Renal cortex interstitium (tissue), 11 donors: ENCODE data around the gene RASA2. TPM values are rescaled to one million over a fixed set of nuclear protein-coding genes. Genes with fewer than 3 reads are reported as not detected.
"Not testable (repeated sequence)": the region's sequence is repeated elsewhere in the genome, so short reads cannot be mapped to it uniquely, and the experiment has no call there.

Source experiments
- DNase-seq, 11 donors: peaks; one replicate each; pipeline ENCODE4 v3.0.0-alpha.2; 2013; ENCODE audit warnings: low read depth in 9 of 11, low spot score in 4 of 11; ENCODE audit errors: extremely low read depth in 1 of 11
- polyA plus RNA-seq, 3 donors: library from polyadenylated mRNA; unstranded; fragments of 120-200 nt; gene quantifications; one replicate each; pipeline ENCODE4 v1.2.1, GENCODE V29; 2013; ENCODE audit not compliant: insufficient read length in 3 of 3

The RASA2 gene
- polyA plus RNA-seq, 3 donors = 17.4 to 26.3 (median 22.3) TPM

DNA sequence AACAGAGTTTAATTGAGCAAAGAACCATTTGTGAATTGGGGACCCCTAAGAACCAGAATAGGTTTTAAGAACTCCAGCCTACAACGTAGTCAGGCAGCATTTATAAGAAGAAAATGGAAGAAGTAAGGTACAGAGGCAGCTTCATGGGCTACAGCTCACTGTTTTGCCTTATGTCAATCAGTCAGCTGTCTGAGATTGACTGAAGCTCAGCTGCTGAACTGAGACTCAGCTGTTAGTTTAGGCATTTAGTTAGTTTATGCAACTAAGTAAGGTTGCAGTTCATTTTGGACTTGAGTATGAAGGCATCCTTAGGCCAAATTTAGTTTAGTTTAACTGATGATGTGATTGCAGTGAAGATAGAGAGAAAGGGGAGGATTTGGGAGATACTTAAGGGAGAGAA, 34.1 kb upstream of the RASA2 start:
- DNase-seq = no peak

- DNase-seq = no peak
Measured at GRCh38 chr3:141454054-141454453, 32.8 kb upstream of the RASA2 start.

DNA sequence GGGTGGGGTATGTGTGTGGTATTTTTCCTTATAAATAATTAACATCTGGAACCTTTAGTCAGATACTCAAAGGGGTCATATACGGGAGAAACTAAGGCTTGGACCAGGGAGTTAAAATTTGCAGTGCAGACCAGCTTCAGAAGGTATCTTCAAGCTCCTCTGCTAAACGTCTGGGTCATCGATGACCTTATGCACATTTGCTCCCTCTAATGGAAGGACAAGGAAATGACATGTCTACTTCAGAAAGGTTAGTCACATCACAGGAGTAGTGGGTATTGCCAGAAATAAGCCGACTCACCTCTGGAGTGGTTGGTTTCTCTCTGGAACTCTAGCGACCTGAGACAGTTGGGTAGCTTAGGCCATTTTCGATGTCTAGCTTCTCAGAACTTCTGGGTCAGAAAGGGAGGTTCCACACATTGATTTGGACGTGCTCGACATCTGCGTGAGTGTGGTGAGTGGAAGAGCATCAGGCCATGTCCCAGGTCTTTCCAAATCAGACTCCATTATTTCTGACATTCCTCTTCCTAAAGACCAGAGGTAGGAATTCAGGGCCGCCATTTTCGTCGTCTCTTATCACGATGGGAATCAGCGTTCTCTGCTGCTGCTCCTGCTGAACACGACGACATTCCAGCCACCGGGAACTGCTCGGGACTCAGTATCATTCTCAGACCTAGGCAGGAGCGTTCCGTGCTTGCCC, 31.8 kb upstream of the RASA2 start:
- peak in 2 of 11 donors; percentile 46 to 56 for DNase-seq

GRCh38 chr3:141455603-141456300, 31.1 kb upstream of the RASA2 start:
- DNase-seq = no peak

DNA sequence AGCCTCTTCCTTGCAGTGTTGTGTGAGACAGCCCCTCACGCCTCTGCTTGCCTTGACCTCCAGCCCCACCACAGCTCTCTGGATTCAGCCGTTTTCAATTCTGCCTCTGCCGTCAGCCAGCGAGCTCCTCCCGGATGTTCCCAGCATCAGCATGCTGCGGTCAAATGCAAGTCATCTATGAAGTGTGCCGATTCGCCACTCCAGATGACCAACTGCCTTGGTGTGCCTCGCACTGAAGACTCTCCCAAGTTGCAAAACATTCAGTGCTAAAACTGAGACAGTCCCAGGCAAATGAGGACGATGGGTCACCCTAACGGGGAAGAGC, 30.6 kb upstream of the RASA2 start:
- DNase-seq = no peak

GRCh38 chr3:141457624-141458236, 29.1 kb upstream of the RASA2 start:
- no peak for DNase-seq

DNA sequence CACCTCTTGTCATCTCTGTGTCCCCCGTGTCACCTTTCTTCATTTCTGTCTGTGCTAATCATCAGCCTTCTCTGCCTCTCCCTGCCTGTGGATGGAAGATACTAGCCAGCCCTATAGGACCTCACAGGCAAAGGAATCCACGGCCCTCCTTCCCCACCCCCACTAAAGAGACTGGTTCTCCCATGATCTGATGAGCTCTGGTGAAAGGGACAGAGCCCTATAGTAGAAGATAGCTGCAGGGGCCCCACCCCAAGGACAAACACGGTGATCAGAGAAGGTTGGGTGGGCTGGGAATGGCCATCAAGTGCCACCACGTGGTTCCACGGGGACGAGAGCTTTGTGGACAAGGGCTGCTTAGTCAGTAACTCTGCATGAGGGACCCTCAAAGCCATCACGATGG, 27.8 kb upstream of the RASA2 start:
- DNase-seq = no peak

- DNase-seq = peak in 10 of 11 donors; percentile 59 to 89 (median 77)
Measured at GRCh38 chr3:141460097-141460704, 26.6 kb upstream of the RASA2 start.

GRCh38 chr3:141462176-141462859, 24.5 kb upstream of the RASA2 start:
- DNase-seq = no peak

GRCh38 chr3:141465221-141465620, 21.6 kb upstream of the RASA2 start:
- no peak for DNase-seq

GRCh38 chr3:141466633-141467169, 20.1 kb upstream of the RASA2 start:
- DNase-seq = no peak

- no peak for DNase-seq
Measured at GRCh38 chr3:141469720-141470119, 17.1 kb upstream of the RASA2 start.

GRCh38 chr3:141471160-141471559, 15.7 kb upstream of the RASA2 start:
- no peak for DNase-seq

DNA sequence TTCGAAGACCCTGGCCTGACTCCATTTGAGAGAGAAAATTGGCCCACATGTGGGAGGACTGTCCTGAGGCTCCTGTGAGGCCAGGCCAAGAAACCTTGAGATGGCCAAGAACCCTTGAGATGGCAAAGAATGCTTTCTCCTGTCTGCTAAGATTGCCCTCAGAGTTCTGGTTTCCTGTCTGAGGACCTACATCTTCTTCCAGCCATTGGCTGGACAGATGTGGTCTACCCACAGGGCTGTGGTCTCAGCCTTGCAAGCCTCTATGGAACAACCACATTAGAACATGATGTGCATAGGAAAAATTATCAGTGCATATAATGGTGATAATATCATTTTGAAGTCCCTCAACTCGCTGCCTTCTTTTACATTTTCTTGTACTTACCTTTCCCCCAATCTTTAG, 10.8 kb upstream of the RASA2 start:
- no peak for DNase-seq

DNA sequence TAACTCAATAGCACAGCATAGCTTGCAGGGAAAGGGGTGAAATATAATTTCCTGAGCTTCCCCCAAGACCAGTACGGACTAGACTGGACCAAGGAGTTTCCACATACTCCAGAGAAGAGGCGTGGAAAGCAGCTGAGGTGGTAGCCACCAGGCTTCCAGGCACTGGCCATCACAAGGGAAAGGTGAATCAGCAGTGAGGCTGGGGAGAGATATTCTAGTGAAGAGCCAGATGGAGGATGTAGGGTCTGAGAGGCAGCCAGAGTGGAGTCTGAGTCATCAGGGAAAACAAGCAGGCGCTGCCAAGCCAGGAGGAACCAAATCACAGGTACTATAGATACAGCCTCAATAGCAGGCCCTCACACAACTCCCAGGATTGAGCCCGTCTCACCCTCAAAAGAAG, 9.6 kb upstream of the RASA2 start:
- no peak for DNase-seq

DNA sequence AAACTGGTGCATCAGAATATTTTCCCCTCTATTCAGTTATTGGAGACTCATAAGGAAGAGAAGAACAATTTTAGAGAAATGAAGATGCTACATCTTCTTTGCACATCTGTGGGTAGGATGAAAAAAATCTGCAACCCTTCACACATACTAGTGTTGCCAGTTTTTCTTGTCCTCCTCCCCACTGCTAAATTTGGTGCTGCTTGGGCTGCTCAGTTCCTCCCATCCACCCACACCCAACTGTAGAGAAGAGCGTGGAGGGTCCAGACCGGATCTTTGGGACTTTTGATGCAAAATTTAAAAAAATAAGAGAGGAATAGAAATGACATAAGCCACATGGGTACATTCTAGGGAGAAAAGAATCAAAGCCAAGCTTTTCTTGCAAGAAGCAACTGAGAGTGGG, 8.7 kb upstream of the RASA2 start:
- DNase-seq = no peak

DNA sequence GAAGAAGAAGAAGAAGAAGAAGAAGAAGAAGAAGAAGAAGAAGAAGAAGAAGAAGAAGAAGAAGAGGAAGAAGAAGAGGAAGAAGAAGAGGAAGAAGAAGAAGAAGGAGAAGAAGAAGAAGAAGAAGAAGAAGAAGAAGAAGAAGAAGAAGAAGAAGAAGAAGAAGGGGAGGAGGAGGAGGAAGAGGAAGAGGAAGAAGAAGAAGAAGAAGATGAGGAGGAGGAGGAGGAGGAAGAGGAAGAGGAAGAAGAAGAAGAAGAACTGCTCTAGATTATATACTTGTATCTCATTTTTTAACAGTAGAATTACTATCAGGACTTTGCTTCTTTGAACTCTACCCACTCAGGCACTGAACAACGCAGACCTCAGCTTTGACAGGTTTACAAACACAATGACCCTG, 8.0 kb upstream of the RASA2 start:
- not testable (repeated sequence) for DNase-seq

GRCh38 chr3:141482245-141482922, 4.4 kb upstream of the RASA2 start:
- no peak for DNase-seq
